SK-N-MC (cell line): ENCODE data around the gene TMEM98.
"Not testable (repeated sequence)": the region's sequence is repeated elsewhere in the genome, so short reads cannot be mapped to it uniquely, and the experiment has no call there.

ENCODE experiments used
- DNase-seq: peaks from one replicate; pipeline ENCODE4 v3.0.0-alpha.2; 2011; ENCODE audit warnings: low read depth, low spot score
- H3K27ac ChIP-seq: fragments of 200-600 bp; sonication (generic); 2 replicates; pipeline ENCODE4 v1.5.1; 2016; ENCODE audit warnings: mixed run types
- H3K36me3 ChIP-seq: fragments of 200-600 bp; sonication (generic); 2 replicates; pipeline ENCODE4 v1.6.1; 2017; ENCODE audit warnings: antibody characterized with exemption, low read length, mixed read lengths; ENCODE audit not compliant: insufficient read depth
- H3K4me3 ChIP-seq: fragments of 200-600 bp; sonication (generic); 2 replicates; pipeline ENCODE4 v1.5.1; 2016
- H3K9ac ChIP-seq: fragments of 200-600 bp; sonication (generic); 2 replicates; pipeline ENCODE4 v1.8.0; 2017; ENCODE audit warnings: mixed run types, mixed read lengths; ENCODE audit not compliant: insufficient read length
- H3K9me3 ChIP-seq: fragments of 200-600 bp; sonication (generic); 2 replicates; pipeline ENCODE4 v1.6.1; 2017; ENCODE audit warnings: low read depth, mild to moderate bottlenecking, antibody characterized with exemption, low read length, moderate library complexity, mixed read lengths
- EZH2 ChIP-seq: fragments of 200-600 bp; sonication (generic); IDR thresholded peaks from one replicate; pipeline ENCODE4 v1.6.1; 2017; ENCODE audit warnings: antibody characterized with exemption
- FOXP2 ChIP-seq: optimal IDR thresholded peaks from 2 replicates; pipeline ENCODE3; 2011; ENCODE audit warnings: mild to moderate bottlenecking, moderate library complexity; ENCODE audit not compliant: insufficient read depth; ENCODE audit errors: extremely low read length, control extremely low read depth
- POLR2AphosphoS5 ChIP-seq: IDR thresholded peaks from 2 replicates; pipeline ENCODE4 v1.6.1; 2012; ENCODE audit warnings: mild to moderate bottlenecking, low read depth, low read length, borderline replicate concordance

TMEM98 gene

DNA sequence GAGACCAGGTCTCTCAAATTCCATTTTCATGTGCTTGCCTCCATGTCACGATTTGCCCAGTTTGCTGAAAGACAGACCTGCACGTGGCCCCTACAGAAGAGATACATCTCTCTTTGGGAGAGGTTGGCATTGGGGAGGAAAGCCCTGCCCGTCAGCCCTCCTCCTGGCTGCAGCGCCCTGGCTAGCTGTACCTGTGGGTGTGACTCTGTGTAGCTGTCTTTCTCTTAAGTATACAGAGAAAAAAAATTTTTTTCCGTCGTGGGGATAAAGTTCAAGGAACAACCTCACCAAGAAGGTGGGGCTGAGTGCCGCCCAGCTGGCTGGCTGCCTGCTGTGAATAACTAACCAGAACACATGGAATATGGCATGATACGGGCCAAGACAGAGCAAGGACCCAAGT is 26.5 kb downstream of the TMEM98 start:
- no peak for TF ChIP-seq EZH2
- no peak for TF ChIP-seq POLR2AphosphoS5
- no peak for TF ChIP-seq FOXP2
- Histone ChIP-seq H3K9me3 (no peaks in the 10 kb centered on the region), H3K9ac (no peak overlapping the region), H3K27ac (no peak overlapping the region), H3K4me3 (no peak overlapping the region), H3K36me3 (no peaks in the 10 kb centered on the region)
- no peak for DNase-seq

DNA sequence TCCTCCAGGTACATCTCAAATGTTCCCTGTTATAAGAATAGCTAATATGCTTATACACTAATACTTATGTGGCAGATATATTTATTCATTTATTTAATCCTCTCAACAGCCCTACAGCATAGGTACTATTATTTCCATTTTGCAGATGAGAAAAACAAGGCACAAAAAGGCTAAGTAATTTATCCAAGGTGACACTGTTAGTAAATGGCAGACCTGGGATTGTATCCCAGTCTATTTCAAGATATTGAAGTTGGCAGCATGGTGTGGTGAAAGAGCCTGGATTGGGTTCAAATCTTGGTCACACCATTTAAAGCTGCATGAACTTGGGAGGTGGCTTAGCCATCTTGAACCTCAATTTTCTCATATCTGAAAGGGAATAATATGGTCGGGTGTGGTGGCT is 27.2 kb downstream of the TMEM98 start:
- no peaks in the 10 kb centered on the region for H3K36me3 ChIP-seq
- DNase-seq, result no peak
- no peak overlapping the region for H3K27ac ChIP-seq
- no peak overlapping the region for H3K9ac ChIP-seq
- TF ChIP-seq POLR2AphosphoS5 (no peak), FOXP2 (no peak), EZH2 (no peak)
- no peaks in the 10 kb centered on the region for H3K9me3 ChIP-seq
- no peak overlapping the region for H3K4me3 ChIP-seq

DNA sequence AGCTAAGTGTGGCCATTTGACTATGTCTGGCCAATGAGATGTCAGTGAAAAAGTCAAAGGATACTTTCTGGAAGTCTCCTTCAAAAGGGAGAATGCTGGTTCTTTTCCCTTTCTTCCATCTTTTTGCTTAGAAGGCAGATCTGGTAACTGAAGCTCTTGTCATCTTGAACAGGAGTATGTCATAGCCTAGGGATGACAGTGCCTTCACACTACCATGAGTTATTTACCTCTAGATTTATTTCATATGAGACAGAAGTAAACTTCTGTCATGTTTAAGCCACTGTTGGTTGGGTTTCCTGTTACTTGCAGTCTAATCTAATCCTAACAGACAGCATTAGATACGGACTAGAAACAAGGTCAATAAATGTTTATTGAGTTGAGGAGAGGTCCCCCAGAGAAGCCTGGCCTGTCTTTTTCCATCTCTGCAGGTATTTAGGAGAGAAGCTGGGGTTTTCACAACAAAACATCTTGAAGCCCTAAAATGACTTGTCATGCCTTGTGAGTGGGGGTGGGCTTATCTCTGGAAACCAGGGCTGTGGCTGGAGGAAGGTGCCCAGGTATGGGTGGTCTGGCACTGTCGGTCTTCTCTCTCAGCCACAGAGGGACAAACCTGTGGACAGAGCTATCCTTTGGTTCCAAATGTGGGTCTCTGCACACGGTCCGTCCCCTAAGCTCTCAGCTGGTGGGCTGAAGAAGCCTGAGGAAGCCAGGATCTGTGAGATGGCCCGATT is 28.5 kb downstream of the TMEM98 start:
- Histone ChIP-seq H3K4me3 (no peak overlapping the region), H3K27ac (peak overlapping the region; percentile 93; the same call in 1 of the 2 replicates), H3K36me3 (no peaks in the 10 kb centered on the region), H3K9me3 (no peaks in the 10 kb centered on the region), H3K9ac (no peak overlapping the region)
- DNase-seq, result no peak
- TF ChIP-seq EZH2 (no peak), FOXP2 (no peak)

DNA sequence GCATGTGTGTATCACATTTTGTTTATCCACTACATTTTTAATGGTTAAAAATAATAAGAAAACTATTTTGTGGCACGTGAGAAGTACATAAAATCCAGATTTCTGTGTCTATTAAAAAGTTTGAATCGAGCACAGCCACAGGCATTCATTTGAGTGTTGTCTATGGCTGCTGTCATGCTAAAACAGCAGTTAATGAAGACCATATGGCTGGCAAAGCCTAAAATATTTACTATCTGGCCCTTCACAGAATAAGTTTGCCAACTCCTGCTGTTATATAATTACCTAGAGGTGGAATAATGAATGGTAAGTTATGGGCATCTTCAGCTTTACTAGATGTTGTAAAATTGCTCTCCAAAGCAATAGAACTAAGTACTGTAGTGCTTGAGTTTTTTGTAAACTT is 30.5 kb downstream of the TMEM98 start:
- no peaks in the 10 kb centered on the region for H3K36me3 ChIP-seq
- TF ChIP-seq EZH2 (no peak), POLR2AphosphoS5 (peak; percentile 57; the same call in 1 of the 2 replicates)
- peak; percentile 91 for DNase-seq
- H3K9ac ChIP-seq, result no peak overlapping the region
- no peaks in the 10 kb centered on the region for H3K9me3 ChIP-seq
- peak overlapping the region; percentile 93 for H3K27ac ChIP-seq
- peak overlapping the region; percentile 47 for H3K4me3 ChIP-seq

DNA sequence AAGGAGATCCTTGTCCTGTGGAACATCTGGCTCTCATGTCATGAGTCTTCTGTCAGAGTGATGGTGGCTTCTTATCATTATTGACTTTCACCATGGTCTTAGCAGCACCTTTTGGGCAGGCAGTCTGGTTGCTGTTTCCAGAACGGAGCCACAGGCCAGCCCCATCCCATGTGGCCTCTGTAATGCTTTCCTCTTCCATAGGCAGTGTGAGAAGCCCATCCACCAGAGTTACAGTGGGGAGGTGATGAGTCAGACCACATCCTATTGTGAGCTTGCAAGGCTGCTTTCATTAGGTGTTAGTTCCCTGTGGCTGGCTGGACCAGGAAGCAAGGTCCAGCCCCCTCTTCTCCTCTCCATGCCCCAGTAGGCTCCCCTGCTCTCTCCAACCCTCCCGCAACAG is 32.9 kb downstream of the TMEM98 start:
- H3K4me3 ChIP-seq, result no peak overlapping the region
- no peaks in the 10 kb centered on the region for H3K9me3 ChIP-seq
- DNase-seq, result no peak
- no peak overlapping the region for H3K27ac ChIP-seq
- H3K9ac ChIP-seq, result no peak overlapping the region
- TF ChIP-seq FOXP2 (no peak), POLR2AphosphoS5 (no peak), EZH2 (no peak)
- no peaks in the 10 kb centered on the region for H3K36me3 ChIP-seq

DNA sequence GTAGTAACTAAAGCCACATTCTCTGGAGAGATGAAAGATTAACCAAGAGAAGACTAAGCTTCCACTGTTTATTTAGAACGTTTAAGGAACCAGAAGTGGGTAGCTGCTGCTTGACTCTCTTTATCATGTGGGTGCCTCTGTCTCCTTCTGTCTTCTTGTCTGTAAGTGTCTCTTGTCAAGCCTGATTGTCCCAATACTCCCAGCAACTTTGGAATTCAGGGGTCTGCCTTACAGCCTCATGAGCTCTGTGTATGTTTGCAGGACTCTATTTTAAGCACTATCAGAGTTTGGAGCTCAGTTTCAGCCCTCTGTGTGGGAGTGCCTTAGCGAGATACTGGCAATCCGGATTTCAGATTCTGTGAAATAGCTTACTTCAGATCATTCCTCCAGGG is 34.4 kb downstream of the TMEM98 start:
- Histone ChIP-seq H3K27ac (no peak overlapping the region), H3K4me3 (no peak overlapping the region), H3K9ac (no peak overlapping the region), H3K36me3 (no peaks in the 10 kb centered on the region), H3K9me3 (no peaks in the 10 kb centered on the region)
- TF ChIP-seq EZH2 (no peak), FOXP2 (no peak), POLR2AphosphoS5 (no peak)
- no peak for DNase-seq

DNA sequence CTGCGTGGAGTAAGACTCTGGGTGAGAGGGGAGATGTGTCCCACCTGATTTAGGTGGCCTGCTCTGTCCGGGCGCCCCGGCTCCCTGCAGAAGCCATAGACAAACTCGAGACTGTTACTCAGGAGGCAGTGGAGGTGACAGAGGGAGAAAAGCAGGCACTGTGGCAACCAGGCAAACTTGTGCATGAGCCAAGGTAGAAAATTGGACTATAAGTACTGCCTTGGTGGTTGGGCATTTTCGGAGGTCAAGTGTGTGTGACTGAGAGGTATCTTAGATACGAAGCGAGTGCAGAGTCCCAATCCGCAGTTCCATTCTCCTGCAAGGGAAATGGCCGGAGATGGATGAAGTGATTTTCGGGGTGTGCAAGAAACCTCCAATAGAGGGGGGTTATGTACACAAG is 36.6 kb downstream of the TMEM98 start:
- DNase-seq, result no peak
- no peaks in the 10 kb centered on the region for H3K9me3 ChIP-seq
- H3K36me3 ChIP-seq, result no peaks in the 10 kb centered on the region
- no peak overlapping the region for H3K4me3 ChIP-seq
- no peak for TF ChIP-seq POLR2AphosphoS5
- no peak for TF ChIP-seq EZH2
- TF ChIP-seq FOXP2, result no peak
- H3K9ac ChIP-seq, result no peak overlapping the region
- no peak overlapping the region for H3K27ac ChIP-seq

DNA sequence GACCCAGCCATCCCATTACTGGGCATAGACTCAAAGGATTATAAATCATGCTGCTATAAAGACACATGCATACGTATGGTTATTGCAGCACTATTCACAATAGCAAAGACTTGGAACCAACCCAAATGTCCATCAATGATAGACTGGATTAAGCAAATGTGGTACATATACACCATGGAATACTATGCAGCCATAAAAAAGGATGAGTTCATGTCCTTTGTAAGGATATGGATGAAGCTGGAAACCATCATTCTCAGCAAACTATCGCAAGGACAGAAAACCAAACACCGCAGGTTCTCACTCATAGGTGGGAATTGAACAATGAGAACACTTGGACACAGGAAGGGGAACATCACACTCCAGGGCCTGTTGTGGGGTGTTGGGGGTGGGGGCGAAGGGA is 41.3 kb downstream of the TMEM98 start:
- H3K27ac ChIP-seq, H3K4me3 ChIP-seq, H3K9me3 ChIP-seq, H3K9ac ChIP-seq, DNase-seq, H3K36me3 ChIP-seq: not testable (repeated sequence)

DNA sequence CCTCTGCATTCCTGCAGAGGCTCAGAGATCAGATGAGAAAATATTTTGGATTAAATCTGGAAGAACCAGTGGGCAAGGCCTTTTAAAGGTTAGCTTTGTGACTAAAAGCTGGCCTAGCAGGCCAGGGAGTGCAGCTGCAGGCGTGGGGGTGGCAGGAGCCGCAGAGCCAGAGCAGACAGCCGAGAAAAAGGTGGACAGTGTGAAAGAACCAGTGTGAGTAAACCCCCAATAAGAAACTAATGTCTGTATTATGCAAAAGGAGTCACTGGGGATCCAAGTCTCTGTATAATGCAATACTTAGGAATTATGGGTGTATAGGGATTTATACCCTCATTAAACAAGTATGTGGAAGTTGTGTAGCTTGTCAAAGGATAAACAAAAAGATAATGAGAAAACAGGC is 42.3 kb downstream of the TMEM98 start:
- H3K4me3 ChIP-seq, result no peak overlapping the region
- no peaks in the 10 kb centered on the region for H3K9me3 ChIP-seq
- H3K9ac ChIP-seq, result no peak overlapping the region
- no peak for TF ChIP-seq EZH2
- DNase-seq, result no peak
- H3K36me3 ChIP-seq, result no peaks in the 10 kb centered on the region
- no peak overlapping the region for H3K27ac ChIP-seq

DNA sequence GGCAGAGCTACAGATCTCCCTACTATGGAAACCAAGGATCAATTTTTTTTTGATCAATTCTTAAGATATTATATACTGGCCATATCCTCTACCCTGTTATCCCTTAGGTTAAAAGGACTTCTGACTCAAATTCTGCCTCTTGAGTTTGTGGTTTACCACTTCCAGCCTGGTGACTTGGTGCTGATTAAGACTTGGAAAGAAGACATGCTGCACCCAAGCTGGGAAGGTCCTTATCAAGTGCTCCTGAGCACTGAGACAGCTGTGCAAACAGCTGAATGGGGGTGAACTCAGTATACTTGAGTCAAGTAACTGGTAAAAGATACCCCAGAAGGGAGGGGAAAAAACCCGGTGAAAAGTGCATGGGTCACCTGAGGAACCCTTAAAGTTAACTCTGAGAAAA is 43.2 kb downstream of the TMEM98 start:
- H3K36me3 ChIP-seq, result no peaks in the 10 kb centered on the region
- no peak overlapping the region for H3K27ac ChIP-seq
- H3K4me3 ChIP-seq, result no peak overlapping the region
- H3K9ac ChIP-seq, result no peak overlapping the region
- no peak for DNase-seq
- TF ChIP-seq FOXP2 (no peak), POLR2AphosphoS5 (no peak), EZH2 (no peak)
- H3K9me3 ChIP-seq, result no peaks in the 10 kb centered on the region
